Upper lobe of left lung (tissue), 4 donors: ENCODE results near the gene LRRC56.

ENCODE experiments used
- CTCF ChIP-seq, 6 experiments: fragments of 450-650 bp in 4 of 6; fragments of 200-600 bp in 2 of 6; sonication (generic) in 2 of 6; IDR thresholded peaks; one replicate each; pipeline ENCODE4 v1.5.1; 2016 to 2019; ENCODE audit warnings: antibody characterized with exemption in 6 of 6
- POLR2AphosphoS5 ChIP-seq, 2 donors: sonication (generic); formaldehyde crosslinking; IDR thresholded peaks; one replicate each; pipeline ENCODE4 v1.5.1; 2017; ENCODE audit warnings: antibody characterized with exemption in 2 of 2

GRCh38 chr11:492427-493226 lies 44.7 kb upstream of the LRRC56 start:
- TF ChIP-seq POLR2AphosphoS5 (IDR thresholded peaks at IDR 0.05): no peak
- TF ChIP-seq CTCF (IDR thresholded peaks at IDR 0.05): no peak
